Cardiac muscle cell (in vitro differentiated cells and primary cell): ENCODE data around the gene CHST8. TPM values are rescaled to one million over a fixed set of nuclear protein-coding genes. Genes with fewer than 3 reads are reported as not detected.

Experiments used
- DNase-seq, 2 donors: peaks; one replicate each; pipeline versions ENCODE4 v3.0.0 to v3.0.0-alpha.2; 2010 to 2017; ENCODE audit warnings: low read depth in 1 of 2, low spot score in 1 of 2
- H3K27ac ChIP-seq: fragments of 200-600 bp; sonication (generic); 2 replicates; pipeline ENCODE4 v1.5.1; 2016
- H3K27me3 ChIP-seq: fragments of 200-600 bp; sonication (generic); 2 replicates; pipeline ENCODE4 v1.6.0; 2016; ENCODE audit warnings: control low read depth
- H3K36me3 ChIP-seq: fragments of 200-600 bp; sonication (generic); 2 replicates; pipeline ENCODE4 v1.5.1; 2016; ENCODE audit warnings: control low read depth
- H3K4me1 ChIP-seq: fragments of 200-600 bp; sonication (generic); 2 replicates; pipeline ENCODE4 v1.8.1; 2017; ENCODE audit warnings: low read depth, mild to moderate bottlenecking, mixed run types
- H3K4me3 ChIP-seq: fragments of 200-600 bp; sonication (generic); 2 replicates; pipeline ENCODE4 v1.5.1; 2016; ENCODE audit warnings: mild to moderate bottlenecking
- H3K9me3 ChIP-seq: fragments of 200-600 bp; sonication (generic); 2 replicates; pipeline ENCODE4 v1.5.1; 2017; ENCODE audit warnings: low read depth, mild to moderate bottlenecking, control low read depth
- polyA plus RNA-seq: library from polyadenylated mRNA; unstranded; fragments of >200 nt; fragmentation: Nextera tagmentation; extraction: Ambion mirVana; gene quantifications from 2 replicates; pipeline ENCODE4 v1.2.1, GENCODE V29; 2016
- total RNA-seq: library from RNA; depleted of rRNA; stranded (reverse); fragments of >200 nt; gene quantifications from 2 replicates; pipeline ENCODE4 v1.2.3, GENCODE V29; 2016
- TF ChIP-seq, protein P1 (sequence below): IDR thresholded peaks from 2 replicates; pipeline ENCODE4 v1.5.1; 2012; ENCODE audit warnings: low read depth, mild to moderate bottlenecking, low read length

Gene CHST8
- total and polyA plus RNA-seq, 2 experiments from 2014 or later: 0.84 to 0.89 TPM

DNA sequence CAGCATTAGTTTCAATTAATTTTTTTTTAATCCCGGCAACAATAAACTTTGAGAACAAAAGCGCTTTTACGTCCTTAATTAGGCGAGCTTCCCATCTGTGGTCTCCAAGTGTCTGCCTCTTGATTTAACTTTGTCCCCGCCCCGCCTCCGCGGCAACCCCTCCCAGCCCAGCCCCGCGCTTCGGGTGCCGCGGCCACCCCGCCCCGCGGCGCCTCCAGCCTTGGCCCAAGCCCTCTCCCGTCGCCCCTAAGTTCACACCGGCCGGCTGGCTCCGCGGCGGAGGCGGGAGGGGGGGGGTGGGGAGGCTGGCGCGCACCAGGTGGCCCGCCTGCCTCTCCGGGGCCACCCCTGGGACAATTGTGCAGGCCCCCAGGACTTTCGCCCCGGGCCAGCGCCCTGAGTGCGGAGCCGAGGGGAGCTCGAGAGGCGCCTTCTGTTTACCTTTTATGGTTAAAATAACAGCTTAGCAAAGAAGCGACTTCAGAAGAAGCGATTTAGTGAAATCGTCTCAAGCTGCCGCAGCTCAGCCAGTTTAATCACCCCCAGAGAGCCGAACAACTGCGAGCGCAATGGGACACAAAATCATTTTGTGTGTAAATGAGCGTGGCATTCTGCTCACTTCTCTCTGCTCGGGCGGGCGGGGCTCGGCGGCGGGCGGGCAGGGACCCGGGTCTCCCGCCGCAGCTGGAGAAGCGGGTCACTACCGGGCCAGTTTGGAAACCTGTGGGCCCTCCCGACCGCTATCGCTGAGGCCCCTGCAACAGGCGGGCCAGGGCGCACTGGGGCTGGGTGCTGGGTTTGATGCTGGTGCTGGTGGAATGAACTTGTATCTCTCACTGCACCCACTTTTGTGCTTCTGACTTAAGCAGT lies 176.3 kb downstream of the CHST8 start:
- peak; percentile 66 to 81 for DNase-seq
- H3K36me3 ChIP-seq: peaks cover 14% of the 10 kb centered on the region
- H3K4me1 ChIP-seq: peaks cover 16% of the 10 kb centered on the region
- H3K4me3 ChIP-seq: peak overlapping the region; percentile 78
- H3K27me3 ChIP-seq: no peaks in the 10 kb centered on the region
- no peaks in the 10 kb centered on the region for H3K9me3 ChIP-seq
- TF ChIP-seq, protein P1, sequence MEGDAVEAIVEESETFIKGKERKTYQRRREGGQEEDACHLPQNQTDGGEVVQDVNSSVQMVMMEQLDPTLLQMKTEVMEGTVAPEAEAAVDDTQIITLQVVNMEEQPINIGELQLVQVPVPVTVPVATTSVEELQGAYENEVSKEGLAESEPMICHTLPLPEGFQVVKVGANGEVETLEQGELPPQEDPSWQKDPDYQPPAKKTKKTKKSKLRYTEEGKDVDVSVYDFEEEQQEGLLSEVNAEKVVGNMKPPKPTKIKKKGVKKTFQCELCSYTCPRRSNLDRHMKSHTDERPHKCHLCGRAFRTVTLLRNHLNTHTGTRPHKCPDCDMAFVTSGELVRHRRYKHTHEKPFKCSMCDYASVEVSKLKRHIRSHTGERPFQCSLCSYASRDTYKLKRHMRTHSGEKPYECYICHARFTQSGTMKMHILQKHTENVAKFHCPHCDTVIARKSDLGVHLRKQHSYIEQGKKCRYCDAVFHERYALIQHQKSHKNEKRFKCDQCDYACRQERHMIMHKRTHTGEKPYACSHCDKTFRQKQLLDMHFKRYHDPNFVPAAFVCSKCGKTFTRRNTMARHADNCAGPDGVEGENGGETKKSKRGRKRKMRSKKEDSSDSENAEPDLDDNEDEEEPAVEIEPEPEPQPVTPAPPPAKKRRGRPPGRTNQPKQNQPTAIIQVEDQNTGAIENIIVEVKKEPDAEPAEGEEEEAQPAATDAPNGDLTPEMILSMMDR: no peak
- H3K27ac ChIP-seq: peak overlapping the region; percentile 98

DNA sequence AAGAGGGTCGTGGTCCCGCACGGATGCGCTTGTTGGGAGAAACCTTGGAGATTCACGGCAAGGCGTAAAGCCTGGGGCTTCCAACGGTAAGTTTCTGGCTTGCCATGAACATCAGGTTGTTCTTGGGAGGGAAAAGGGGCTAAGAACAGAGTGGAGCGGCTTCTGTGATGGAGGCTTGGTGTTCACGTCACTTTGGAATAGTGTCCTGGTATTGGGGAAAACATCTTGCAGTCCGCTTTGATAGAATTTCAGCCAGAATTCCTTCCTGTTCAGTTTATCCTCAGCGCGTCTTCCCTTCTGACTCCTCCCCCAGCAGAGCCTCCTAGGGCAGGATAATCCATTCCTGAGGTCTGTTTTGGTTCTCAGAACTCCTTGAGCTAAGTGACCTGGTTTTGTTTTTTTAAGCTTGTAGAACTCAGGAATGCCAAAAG lies 176.9 kb downstream of the CHST8 start:
- Histone ChIP-seq H3K4me1 (peaks cover 16% of the 10 kb centered on the region), H3K27ac (peak overlapping the region; percentile 98), H3K27me3 (no peaks in the 10 kb centered on the region), H3K4me3 (peak overlapping the region; percentile 78), H3K9me3 (no peaks in the 10 kb centered on the region), H3K36me3 (peaks cover 19% of the 10 kb centered on the region)
- DNase-seq: peak; percentile 35 to 53
- TF ChIP-seq, protein P1: no peak

DNA sequence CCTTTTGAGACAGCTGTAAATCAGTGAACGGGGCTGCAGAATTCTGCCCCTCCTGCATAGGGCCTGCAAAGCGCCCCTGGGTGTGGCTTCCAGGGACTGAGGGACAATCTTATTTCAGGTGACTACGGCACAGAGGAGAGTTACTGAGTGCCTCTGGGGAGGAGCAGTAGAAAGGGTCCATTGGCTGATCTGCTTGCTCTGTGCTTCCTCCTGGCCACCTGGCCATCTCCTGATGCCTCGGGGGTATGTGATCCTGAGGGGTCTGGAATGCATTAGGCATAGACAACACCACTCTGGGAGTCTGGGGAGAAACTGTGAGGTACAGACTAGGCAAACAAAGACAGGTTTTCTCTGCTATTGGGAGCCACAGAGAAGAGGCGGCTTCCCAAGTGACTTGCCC lies 177.7 kb downstream of the CHST8 start:
- TF ChIP-seq, protein P1: no peak
- no peaks in the 10 kb centered on the region for H3K9me3 ChIP-seq
- H3K27me3 ChIP-seq: no peaks in the 10 kb centered on the region
- DNase-seq: no peak
- H3K4me3 ChIP-seq: no peak overlapping the region
- H3K4me1 ChIP-seq: peaks cover 16% of the 10 kb centered on the region
- H3K36me3 ChIP-seq: peaks cover 19% of the 10 kb centered on the region
- peak overlapping the region; percentile 98 for H3K27ac ChIP-seq

DNA sequence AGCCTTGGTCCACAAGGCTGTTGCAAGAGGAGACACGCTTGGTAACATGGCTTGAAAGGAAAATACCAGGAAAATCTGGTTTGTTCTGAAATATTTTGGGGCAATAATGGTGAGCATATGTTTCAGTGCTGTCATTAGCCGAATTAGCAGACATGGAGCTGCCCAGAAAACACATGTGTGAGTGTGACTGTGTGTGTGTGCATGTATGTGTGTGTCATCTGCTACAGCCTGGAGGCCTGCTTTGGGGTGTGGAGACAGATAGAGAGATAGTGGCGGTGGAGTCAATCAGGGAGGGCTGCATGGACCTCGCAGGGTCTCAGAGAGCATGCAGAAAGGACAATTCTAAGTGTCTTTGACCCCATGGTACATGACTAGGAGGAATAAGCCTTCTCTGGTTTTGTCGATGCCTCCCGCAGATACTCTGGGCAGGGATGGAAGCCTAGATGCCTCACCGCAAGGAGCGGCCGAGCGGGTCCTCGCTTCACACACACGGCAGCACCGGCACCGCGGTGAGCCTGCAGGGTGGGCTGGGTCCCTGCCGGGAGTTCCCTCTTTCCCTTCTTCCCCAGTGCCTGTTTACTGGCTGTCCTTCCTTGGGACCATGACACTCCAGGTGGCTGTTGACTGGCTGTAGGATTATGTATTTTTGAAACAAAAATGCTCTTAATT lies 178.4 kb downstream of the CHST8 start:
- no peak for DNase-seq
- no peaks in the 10 kb centered on the region for H3K9me3 ChIP-seq
- TF ChIP-seq, protein P1: no peak
- H3K27me3 ChIP-seq: no peaks in the 10 kb centered on the region
- H3K4me1 ChIP-seq: peaks cover 12% of the 10 kb centered on the region
- no peak overlapping the region for H3K27ac ChIP-seq
- no peak overlapping the region for H3K4me3 ChIP-seq
- H3K36me3 ChIP-seq: peaks cover 19% of the 10 kb centered on the region

DNA sequence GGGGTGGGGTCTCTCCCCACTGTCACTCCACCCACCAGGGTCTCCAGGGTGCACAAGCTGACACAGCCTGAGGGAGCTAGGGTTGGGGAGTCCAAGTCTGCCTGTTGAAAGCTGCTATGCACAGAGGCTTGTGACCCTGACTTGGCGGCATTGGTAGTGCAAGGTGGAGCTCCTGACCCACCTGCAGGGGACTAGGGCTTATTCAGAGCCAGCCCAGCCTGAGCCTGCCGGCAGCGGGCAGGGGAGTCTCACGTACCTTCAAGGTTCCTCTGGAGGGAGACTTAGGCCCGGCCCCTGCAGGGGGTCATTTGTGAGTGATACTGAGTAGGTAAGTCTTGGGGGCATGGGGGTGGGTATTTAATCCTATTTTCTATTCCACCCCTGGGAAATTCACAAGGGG lies 179.7 kb downstream of the CHST8 start:
- peaks cover 19% of the 10 kb centered on the region for H3K36me3 ChIP-seq
- peaks cover 12% of the 10 kb centered on the region for H3K4me1 ChIP-seq
- no peak overlapping the region for H3K27ac ChIP-seq
- H3K27me3 ChIP-seq: no peaks in the 10 kb centered on the region
- no peak for DNase-seq
- H3K4me3 ChIP-seq: no peak overlapping the region
- H3K9me3 ChIP-seq: no peaks in the 10 kb centered on the region
- TF ChIP-seq, protein P1: no peak
